HG02981 (cell line): ENCODE results near the gene TRMT44.
"Not testable (repeated sequence)": the region's sequence is repeated elsewhere in the genome, so short reads cannot be mapped to it uniquely, and the experiment has no call there.

ENCODE experiments used
- ATAC-seq: cut with Tn5 transposase; IDR thresholded peaks from one replicate; pipeline ENCODE4 v1.9.1; 2021; ENCODE audit warnings: mild to moderate bottlenecking, moderate library complexity; ENCODE audit not compliant: unreplicated experiment

Gene TRMT44

DNA sequence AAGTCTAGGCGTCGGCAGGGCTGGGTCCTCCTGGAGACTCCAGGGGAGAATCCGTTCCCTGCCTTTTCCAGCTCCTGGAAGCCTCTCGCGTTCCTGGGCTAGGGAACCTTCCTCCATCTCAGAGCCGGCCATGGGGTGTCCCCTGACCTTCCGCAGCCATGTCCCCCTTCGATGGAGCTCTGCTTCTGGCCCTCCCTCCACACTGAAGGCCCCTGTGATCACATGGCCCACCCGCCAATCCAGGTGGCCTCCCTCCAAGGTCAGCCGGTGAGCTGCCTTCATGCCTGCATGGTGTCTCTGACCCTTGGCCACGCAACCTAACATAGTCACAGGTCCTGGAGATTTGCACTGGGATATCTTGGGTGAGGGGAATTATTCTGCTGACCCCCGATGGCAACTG is 69.6 kb downstream of the TRMT44 start:
- ATAC-seq: no peak

DNA sequence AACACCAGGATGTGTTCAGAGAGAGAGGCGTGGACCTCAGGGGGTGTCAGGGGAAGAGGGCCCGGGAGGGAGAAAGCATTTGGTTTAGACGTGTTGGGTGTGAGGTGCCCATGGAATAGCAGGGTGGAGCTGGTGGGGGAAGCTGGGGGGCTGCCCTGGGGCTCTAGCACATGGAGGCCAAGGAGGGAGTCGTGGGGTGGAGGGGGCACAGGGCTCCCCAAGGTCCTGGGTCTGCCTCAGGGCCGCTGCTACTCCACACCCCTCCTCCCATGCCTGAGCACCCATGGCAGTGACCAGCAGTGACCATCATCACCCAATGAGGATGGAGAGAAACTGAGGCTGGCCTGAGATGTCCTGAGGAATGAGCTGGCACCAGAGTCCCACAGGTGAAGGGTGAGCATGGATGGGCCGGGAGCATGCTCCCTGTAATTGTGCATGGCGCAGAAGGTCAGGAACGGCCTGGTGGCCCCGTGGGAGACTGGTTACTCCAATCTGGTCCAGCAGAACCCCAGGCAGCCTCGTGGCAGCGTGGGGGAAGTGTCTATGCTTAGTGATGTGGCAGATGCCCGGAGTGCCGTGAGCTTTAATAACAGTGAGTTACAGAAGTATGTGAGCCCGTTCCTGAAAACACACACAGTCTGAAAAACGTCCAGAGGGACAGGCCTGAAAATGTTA is 70.2 kb downstream of the TRMT44 start:
- ATAC-seq: no peak

DNA sequence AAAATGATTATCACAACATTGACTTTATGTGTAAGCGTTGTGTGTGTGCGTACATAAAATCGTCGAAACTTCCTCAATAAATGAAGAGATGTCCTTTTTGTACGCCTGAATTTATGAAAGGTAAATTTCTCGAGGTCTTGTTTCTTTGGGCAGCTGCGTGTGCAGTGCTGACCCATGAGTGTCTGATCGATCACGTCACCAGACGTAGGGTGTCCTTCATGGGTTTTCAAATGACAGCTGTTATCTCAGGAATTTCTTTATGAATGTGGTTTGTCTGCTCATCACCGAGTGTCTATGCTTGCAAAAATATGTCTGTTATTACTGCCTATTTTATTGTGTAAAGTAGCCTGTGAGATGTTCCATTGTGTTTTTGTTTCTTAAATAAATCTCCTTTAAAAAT is 71.9 kb downstream of the TRMT44 start:
- no peak for ATAC-seq

- not testable (repeated sequence) for ATAC-seq
These were observed 72.5 kb downstream of the TRMT44 start for GRCh38 chr4:8513080-8513479.

- no peak for ATAC-seq
These were observed 73.4 kb downstream of the TRMT44 start for GRCh38 chr4:8513931-8514330.

DNA sequence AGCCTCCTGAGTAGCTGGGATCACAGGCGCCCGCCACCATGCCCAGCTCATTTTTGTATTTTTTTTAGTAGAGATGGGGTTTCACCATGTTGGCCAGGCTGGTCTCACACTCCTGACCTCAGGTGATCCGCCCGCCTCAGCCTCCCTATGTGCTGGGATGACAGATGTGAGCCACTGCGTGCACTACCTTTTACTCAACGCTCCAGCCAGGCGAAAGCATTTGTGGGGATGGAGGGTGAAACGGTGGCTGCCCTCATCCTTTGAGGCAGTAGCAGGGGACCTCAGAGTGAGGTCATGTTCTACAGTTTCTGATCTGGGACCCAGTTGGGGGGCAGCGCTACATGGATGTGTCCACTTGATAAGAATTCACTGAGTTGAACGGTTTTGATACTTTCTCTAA is 73.8 kb downstream of the TRMT44 start:
- ATAC-seq: no peak

DNA sequence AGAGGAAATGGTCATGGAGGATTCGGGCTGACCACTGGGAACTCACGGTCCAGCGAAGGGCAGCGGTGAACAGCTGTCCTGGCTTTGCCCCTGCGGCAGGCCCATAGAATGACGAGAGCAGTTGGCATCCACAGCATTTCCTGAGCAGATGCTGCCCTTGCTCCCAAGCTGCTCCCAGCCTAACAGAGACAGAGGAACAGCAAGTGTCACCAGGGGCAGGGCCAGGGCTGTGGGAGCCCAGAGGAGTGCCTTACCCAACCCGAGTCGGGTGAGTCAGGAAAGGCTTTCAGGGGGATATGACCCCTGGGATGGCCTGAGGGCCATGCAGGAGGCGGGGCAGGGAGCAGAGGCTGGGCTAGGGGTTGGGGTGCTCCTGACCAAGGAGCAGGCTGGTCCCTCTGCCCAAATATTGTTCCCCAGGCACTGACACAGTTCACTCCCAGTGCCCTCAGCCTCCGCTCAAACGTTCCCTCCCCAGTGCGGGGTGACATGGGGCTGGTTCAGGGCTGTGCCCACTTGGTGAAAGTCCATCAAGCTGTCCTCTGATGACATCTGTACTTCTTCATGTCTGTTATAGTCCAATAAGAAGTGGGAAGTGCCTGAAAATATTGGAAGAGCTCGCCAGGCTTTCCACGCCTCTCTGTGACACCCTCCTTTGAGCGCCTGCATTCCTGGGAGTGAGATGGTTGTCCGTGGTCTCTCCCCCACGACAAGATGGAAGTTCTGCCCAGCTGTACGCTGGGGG is 74.9 kb downstream of the TRMT44 start:
- ATAC-seq: no peak

DNA sequence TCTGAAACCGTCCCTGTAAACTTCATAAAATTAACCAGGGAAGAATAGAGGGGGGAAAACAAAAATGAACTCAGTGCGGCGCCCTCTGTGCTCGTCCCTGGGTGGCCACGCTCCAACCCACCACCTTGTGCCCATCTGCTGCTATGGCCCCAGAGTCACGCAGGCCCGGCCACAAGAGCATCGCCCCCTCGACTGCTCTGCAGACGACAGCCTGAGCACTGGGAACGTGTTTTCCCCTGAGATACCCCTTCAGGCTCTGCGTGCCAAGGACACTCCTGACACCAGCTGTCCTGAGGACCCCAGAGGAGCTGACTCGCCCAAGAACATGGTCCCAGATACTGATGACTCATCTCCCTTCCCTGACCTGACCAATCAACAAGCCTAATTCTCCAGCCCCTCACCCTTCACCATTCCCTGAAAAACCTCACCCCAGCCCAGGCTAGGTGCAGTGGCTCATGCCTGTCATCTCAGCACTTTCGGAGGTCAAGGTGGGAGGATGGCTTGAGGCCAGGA is 75.5 kb downstream of the TRMT44 start:
- ATAC-seq: no peak

DNA sequence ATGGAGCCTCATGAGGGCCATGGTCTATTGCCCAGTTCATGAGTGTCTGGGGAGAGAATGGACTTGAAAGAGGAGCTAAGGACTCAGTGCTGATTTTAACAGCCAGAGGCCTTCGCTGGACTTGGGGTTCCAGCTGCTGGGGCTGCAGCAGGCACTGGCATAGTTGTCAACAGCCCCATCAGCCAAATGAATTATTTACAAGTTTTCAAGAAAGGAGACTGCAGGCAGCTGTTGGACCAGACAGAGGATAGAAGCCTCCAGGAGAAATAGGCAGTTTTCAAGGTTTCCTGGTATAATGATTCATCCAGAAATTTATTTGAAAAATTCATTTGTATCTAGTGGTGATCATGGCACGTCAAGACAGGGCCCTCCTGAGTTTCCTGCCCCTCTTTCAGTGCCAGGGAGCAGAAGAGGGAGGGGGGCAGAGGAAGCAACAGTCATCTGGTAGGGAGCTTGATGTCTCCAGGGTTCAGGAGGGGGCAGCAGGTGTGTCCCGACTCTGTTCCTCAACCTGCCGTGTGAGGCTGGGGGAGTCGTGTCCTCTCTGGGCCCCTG is 76.5 kb downstream of the TRMT44 start:
- ATAC-seq: no peak

DNA sequence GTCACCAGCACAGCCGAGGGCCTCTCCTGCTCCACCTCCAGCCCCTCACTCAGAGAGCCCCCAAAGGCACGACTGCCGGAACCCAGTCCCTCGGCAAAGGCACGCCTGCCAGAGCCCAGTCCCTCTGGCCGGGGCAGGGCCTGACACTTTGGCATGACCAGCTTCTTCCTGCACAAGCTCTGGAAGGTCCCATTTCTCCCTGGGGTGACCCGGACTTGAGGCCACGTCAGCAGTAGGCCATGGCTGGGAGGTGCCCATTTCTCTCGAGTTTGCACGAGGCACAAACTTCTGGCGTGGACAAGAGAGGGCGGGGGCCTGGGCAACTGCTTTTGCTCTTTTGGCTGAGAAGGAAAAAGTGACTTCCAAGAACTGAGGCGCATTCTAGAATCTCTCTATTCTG is 77.4 kb downstream of the TRMT44 start:
- ATAC-seq: no peak

DNA sequence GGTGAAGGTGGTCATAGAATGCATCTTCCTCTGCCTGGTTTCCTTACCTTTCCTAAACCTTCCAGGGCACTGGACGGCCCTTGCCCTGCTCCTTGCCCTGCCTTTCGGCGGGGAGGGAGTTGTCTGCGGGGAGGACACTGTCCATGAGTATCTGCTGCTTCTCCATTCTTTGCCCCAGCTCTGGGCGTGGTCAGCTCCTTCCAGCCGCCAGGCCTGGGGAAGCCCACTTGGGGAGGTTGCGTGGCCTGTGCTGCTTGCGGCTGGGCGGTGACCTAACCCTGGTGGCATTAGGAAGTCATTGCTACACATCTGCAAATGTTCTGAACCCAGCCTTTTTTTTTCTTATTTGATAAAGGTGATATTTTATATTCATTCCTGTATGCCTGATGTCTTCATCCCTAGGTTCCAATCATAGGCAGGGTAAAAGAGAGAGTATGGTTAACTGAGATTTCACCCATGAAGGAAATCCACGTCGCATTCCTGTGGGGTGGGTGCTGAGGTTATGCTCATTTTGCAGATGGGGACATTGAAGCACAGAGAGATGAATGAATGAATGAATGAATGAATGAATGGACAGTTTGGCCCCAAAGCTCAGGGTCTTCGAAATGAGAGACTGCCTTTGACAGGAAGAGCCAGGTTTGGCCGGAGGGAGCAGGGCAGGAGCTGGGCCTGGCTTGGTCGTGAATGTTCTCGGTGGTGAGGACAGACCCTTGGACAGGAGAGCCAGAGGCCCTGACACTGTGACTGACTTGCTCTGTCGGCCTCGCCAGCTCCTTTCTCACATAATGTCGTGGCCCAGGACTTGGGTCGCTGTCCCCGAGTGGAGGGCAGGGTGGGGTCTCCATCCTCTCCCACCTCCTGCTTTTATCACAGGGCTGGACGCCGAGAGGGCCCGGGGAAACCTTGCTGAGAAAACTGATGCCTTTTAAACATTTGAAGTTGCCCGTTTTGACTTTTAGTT is 81.9 kb downstream of the TRMT44 start:
- no peak for ATAC-seq

DNA sequence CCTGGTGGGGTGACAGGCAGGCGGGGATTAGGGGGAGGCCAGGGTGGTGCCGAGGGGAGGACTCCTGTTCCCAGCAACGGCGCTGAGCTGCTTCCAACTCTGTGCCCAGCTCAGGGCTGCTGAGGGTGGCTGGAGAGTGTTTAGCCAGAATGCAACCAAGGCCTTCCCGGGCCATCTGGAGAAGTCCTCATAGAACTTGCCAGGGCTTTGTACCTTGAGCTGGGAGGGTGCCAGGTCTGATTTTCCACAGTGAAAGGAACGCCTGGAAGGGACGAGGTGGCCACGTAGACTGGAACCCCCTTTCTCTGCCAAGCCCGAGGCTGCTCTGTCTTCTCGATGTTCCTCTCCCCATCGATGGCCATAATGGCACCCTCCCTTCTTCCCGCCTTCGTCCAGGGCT is 82.6 kb downstream of the TRMT44 start:
- ATAC-seq: no peak

- ATAC-seq: no peak
These were observed 83.2 kb downstream of the TRMT44 start for GRCh38 chr4:8523766-8524165.

DNA sequence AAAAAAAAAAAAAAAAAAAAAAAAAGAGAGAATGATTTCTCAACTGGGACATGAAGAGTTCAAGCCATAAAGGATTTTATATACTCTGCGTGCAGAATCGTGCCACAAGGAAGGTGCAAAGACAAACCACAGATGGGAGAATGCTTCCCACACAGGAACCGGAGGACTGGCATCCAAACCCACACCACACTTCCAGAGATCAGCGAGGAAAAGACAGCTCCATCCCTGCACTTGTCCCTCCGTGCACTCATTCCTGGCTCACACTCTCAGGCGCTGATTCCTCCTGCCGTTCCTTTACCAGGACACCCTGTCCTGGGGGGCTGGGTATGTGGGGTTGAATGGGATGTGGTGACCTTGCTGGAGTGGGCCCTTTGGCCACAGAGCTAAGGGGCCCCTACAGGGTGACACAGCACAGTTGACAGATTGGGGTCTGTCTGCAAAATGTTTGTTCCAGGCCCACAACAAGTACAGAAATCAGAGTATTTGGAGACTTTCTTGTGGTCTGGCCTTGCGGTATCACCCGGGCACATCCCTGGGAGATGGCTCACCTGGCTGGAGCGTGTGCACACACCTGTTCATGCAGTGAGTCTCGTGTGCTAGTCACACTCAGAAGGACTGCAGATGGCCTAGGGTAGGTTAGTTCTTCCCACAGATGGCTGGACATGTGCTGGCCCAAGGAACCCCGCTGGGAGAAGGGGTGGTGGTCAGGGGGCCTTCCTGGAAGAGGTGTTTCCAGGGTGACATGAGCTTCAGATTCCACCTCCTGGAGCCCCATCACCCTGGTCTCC is 84.2 kb downstream of the TRMT44 start:
- ATAC-seq: no peak

DNA sequence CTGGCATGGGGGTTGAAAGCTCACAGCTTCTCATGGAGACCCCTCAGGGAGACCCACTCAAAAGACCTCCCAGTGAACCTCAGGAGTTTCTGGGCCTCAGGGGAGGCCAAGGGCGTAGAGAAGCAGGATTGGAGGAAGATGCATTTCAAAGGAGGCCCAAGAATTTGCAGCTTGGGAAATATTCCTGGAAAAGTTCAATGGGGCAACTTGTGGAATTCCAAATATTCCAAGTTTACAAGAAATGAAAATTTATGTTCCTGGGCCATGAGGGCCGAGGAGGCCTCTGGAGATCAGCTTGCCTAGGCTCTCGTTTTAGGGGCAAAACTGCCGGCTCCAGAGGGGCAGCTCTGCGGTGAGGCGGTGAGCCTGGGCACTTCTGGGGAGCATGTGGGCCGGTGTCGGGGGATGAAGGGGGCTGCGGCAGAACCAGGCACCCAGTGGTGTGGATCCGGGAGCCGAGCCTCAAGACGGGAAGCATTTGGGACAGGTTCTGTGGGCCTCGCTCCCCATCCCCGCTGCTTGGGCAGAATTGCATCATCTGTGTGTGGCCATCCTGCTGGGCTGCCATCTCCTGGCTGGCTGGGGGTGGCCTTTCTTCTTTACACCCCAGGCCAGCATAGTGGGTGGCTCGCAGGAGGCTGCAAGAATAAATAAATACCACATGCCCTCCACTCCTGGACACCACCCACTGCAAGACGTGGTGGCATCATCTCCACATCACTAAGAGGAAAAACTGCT is 85.0 kb downstream of the TRMT44 start:
- no peak for ATAC-seq
